C4-2B (cell line): Measurements from ENCODE around the gene ST13.
"Not testable (repeated sequence)": the region's sequence is repeated elsewhere in the genome, so short reads cannot be mapped to it uniquely, and the experiment has no call there.

Experiments
- ZFX ChIP-seq: fragments of 450-650 bp; IDR thresholded peaks from 2 replicates; pipeline ENCODE4 v1.6.1; 2017
- TF ChIP-seq, protein P1 (sequence below): fragments of 450-650 bp; conservative IDR thresholded peaks from 2 replicates; pipeline ENCODE4 v1.5.1; 2017; ENCODE audit warnings: mild to moderate bottlenecking

- TF ChIP-seq, protein P1, sequence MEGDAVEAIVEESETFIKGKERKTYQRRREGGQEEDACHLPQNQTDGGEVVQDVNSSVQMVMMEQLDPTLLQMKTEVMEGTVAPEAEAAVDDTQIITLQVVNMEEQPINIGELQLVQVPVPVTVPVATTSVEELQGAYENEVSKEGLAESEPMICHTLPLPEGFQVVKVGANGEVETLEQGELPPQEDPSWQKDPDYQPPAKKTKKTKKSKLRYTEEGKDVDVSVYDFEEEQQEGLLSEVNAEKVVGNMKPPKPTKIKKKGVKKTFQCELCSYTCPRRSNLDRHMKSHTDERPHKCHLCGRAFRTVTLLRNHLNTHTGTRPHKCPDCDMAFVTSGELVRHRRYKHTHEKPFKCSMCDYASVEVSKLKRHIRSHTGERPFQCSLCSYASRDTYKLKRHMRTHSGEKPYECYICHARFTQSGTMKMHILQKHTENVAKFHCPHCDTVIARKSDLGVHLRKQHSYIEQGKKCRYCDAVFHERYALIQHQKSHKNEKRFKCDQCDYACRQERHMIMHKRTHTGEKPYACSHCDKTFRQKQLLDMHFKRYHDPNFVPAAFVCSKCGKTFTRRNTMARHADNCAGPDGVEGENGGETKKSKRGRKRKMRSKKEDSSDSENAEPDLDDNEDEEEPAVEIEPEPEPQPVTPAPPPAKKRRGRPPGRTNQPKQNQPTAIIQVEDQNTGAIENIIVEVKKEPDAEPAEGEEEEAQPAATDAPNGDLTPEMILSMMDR, result not testable (repeated sequence)
- not testable (repeated sequence) for TF ChIP-seq ZFX
Observed at GRCh38 chr22:40845816-40846215, 10.6 kb downstream of the ST13 start.
